H7 (cell line): ENCODE data around the gene TBC1D3H. TPM values are rescaled to one million over a fixed set of nuclear protein-coding genes. Genes with fewer than 3 reads are reported as not detected.
"Not testable (repeated sequence)": the region's sequence is repeated elsewhere in the genome, so short reads cannot be mapped to it uniquely, and the experiment has no call there.

Experiments
- DNase-seq: peaks from one replicate; pipeline ENCODE4 v3.0.0; 2012
- H3K27me3 ChIP-seq: 2 replicates; pipeline ENCODE4 v1.6.0; 2011; ENCODE audit warnings: mild to moderate bottlenecking, low read length; ENCODE audit not compliant: control insufficient read depth, insufficient read depth
- H3K36me3 ChIP-seq: replicated peaks from 2 replicates; pipeline ENCODE4 v1.5.1; 2011; ENCODE audit warnings: low read length; ENCODE audit not compliant: control insufficient read depth, insufficient read depth
- H3K4me3 ChIP-seq: 2 replicates; pipeline ENCODE4 v1.5.1; 2011; ENCODE audit warnings: low read depth, mild to moderate bottlenecking, control low read depth, low read length, moderate library complexity; ENCODE audit not compliant: insufficient read depth
- total RNA-seq: library from RNA; depleted of rRNA; stranded (reverse); fragments of >200 nt; shearing (Covaris generic); gene quantifications from 2 replicates; pipeline ENCODE4 v1.2.3, GENCODE V29; 2014; rRNA removed

TBC1D3H gene
- total RNA-seq: 0.55 and 1.3 TPM in 2 replicates

DNA sequence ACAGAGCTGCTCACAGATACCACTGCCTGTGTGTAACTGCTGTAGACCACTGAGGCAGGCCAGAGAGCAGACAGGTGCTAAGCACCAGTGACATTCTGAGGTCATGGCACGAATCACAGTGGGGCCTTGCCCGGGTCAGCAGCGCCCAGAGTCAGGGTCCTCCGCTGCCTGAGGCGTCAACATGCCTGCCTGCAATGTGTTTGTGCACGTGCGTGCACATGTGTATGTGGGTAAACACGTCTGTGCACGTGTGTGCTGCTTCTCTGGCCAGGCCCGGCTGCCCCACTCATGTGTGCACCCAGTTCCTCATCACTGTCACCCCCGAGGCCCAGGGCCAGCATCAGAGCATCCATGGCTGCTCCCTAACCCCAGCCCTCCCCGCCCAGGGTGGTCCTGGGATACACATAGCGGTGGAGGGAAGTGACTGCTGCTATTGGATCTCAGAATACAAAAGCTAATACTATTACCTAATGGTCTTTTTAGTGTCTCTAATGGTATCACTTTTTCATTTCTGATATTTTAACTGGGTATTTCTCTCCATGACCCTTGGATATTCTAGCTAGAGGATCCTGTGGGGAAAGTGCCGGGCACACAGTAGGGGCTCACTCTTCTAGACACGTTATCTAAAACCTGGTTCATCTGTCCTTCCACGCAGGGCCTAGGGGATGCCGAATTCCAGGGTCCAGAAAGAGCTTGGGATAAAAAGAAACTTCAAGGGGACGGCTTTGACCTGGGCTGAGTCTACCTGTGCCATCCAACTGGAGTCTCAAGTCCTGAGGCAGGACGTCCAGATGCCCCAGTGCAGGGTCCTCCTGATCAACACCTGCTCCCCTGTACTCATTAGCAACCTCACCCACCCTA, at the start of gene TBC1D3H:
Gene TBC1D3H, minus strand, starts transcription at position 51 of the 861 bp plus-strand sequence. CDS start 1,540 bp downstream, outside the sequence.
- DNase-seq, H3K27me3 ChIP-seq, H3K4me3 ChIP-seq, H3K36me3 ChIP-seq: not testable (repeated sequence)

DNA sequence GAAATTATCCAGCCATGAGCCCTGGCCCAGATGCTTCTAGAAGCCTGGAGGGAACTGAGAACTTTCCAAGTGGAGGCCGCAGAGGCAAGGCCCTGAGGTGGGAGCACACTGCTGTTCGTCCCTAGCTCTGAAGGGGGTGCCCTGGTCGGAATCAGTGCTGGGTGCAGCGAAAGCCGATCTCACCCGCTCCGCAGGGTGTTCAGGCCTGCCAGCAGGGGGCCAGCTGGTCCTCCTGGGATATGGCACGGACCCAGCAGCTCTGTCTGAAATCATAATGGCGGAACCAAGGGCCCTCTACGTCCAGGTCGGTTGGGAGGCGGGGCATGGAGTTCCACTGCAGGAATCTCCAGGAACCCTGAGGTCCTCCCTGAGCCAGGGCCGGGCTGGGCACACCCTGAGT, 40.7 kb upstream of the TBC1D3H start:
- H3K4me3 ChIP-seq, DNase-seq, H3K27me3 ChIP-seq, H3K36me3 ChIP-seq: not testable (repeated sequence)

DNA sequence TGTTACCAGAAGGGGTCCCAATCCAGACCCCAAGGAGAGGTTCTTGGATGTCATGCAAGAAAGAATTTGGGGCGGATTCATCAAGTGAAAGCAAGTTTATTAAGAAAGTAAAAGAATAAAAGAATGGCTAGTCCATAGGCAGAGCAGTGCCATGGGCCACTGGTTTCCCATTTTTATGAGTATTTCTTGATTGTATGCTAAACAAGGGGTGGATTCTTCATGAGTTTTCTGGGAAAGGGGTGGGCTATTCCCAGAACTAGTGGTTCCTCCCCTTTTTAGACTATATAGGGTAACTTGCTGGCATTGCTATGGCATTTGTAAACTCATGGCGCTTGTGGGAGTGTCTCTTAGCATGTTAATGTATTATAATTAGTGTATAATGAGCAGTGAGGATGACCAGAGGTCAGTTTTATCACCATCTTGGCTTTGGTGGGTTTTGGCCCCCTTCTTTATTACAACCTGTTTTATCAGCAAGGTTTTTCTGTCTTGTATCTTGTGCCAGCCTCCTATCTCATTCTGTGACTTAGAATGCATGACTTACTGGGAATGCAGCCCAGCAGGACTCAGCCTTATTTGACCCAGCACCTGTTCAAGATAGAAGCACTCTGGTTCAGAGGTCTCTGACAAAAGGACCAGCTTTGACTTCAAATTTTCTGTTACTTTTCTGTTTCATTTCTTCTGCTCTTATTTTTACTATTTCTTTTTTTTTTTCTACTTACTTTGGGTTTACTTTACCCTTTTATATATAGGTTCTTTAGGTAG, 27.1 kb upstream of the TBC1D3H start:
- not testable (repeated sequence) for H3K4me3 ChIP-seq, H3K27me3 ChIP-seq, DNase-seq, H3K36me3 ChIP-seq

DNA sequence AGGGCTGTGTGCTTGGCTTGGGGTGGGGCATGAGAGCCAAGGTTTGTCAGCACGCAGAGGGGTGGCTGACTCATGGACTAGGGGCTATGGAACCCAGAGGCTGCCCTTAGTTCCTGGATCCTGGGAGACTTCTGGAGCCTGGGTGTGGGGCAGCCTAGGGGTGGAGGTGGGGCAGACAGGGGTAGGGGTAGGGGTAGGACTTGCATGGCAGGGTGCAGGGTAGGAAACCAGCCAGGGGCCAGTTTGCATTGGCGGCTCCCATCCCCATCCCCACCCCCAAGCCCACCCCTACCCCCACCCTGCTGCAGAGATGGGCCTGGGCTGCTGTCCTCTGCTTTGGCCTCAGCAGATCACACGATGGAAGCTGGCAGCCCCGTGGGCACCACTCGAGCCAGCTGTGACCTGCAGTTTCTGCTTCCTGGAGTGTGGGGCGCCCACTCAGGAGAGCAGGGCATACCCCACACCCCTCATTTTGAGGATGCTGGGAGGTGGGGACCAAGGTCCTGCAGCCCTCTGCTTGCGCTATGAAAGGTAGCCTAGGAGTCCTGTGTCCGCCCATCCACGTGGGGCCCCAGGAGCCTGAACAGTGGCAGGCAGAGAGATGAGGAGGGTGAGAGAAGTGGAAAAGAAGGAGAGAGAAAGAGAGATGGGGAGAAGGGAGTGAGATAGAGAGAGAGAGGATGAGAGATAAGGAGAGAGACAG, 2.9 kb upstream of the TBC1D3H start:
- H3K27me3 ChIP-seq, H3K36me3 ChIP-seq, H3K4me3 ChIP-seq, DNase-seq: not testable (repeated sequence)

- H3K27me3 ChIP-seq, DNase-seq, H3K4me3 ChIP-seq, H3K36me3 ChIP-seq: not testable (repeated sequence)
Observed at GRCh38 chr17:36375938-36376337, 12.3 kb downstream of the TBC1D3H start.

DNA sequence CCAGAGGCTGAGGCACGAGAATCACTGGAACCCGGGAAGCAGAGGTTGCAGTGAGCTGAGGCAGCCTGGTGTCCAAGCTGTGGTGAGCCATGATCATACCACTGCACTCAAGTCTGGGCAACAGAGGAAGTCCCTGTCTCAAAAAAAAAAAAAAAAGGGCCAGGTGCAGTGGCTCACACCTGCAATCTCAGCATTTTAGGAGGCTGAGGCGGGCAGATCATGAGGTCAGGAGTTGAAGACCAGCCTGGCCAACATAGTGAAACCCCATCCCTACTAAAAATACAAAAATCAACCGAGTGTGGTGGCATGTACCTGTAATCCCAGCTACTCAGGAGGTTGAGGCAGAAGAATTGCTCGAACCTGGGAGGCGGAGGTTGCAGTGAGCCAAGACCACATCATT, 25.7 kb downstream of the TBC1D3H start:
- not testable (repeated sequence) for H3K4me3 ChIP-seq, H3K27me3 ChIP-seq

More for the DNA sequence above, 25.7 kb downstream of the TBC1D3H start:
- not testable (repeated sequence) for DNase-seq, H3K36me3 ChIP-seq

Other genes with a start within 250 kb of the TBC1D3H start
- gene TBC1D3B, start 211.8 kb downstream of the TBC1D3H start, total RNA-seq: 1.1 TPM in 1 of 2 replicates, not detected in the other
- not detected in 2 replicates for gene CCL3L1, start 191.7 kb downstream of the TBC1D3H start, total RNA-seq
- gene CCL4L2, start 177.4 kb downstream of the TBC1D3H start, total RNA-seq: not detected in 2 replicates
- 0.26 TPM in 1 of 2 replicates, not detected in the other for gene TBC1D3I, start 123.9 kb downstream of the TBC1D3H start, total RNA-seq
- not detected in 2 replicates for gene TBC1D3G, start 64.6 kb downstream of the TBC1D3H start, total RNA-seq
- gene ZNHIT3, start 98.2 kb upstream of the TBC1D3H start, total RNA-seq: 81.8 and 85.4 TPM in 2 replicates
- 146 TPM in 2 replicates for gene MYO19, start 146.4 kb upstream of the TBC1D3H start, total RNA-seq
- gene PIGW, start 146.6 kb upstream of the TBC1D3H start, total RNA-seq: 9.6 and 10.7 TPM in 2 replicates
- gene GGNBP2, start 156.5 kb upstream of the TBC1D3H start, total RNA-seq: 27.6 and 35.7 TPM in 2 replicates
- gene DHRS11, start 203.4 kb upstream of the TBC1D3H start, total RNA-seq: 38.6 and 46.9 TPM in 2 replicates
- 19.3 and 24.8 TPM in 2 replicates for gene MRM1, start 213.1 kb upstream of the TBC1D3H start, total RNA-seq